ENCODE data around the gene NR1I3.
A peak's percentile ranks its signal among the peaks of the same experiment; 100 is the strongest.
"Not testable (repeated sequence)": the region's sequence is repeated elsewhere in the genome, so short reads cannot be mapped to it uniquely, and the experiment has no call there.

NR1I3 gene

DNA sequence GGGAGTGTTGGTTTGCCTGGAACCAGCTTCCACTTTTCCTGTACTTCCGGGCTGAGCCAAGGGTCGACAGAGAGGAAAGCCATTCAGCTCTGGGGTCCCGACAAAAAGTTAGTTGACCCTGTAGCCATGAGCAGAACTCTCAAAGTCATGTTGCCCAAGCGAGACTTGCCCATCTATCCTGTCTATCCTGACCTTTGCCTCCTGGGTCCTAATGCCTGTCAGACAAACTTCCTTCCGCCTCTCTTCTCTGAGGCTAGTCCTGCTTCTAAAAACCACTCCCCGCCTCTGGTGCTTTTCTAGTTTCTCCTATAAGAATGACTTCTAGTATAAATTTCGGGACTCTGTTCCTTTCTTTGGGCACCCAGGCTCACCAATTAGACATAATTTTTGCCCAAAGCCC is 12.8 kb upstream of the NR1I3 start:
- no peak for DNase-seq (ENCODE audit: low spot score)

- not testable (repeated sequence) for DNase-seq (ENCODE audit: low spot score)
Observed at GRCh38 chr1:161250100-161250499, 12.1 kb upstream of the NR1I3 start.

- no peak for DNase-seq (ENCODE audit: low spot score)
Observed at GRCh38 chr1:161244888-161245287, 6.9 kb upstream of the NR1I3 start.

DNA sequence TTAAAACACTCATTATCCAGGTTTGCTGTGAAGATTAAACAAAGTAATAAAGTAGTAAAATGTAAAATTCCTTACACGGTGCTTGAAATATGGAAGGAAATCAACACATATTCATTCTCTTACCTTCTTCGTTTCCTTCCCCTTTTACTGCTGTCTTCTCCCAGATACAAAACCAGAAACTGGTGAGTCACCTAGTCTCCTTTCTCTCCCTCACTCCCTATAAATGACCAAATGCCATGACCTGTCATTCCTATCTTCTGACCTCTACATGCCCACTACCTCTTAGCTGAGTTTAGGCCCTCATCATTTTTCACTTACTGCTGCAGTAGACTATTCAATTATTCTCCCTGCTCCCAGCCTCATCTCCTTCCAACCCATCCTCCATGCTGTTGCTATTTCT is 4.3 kb upstream of the NR1I3 start:
- no peak for DNase-seq (ENCODE audit: low spot score)

- DNase-seq (ENCODE audit: low spot score) = no peak
Observed at GRCh38 chr1:161241682-161242081, 3.7 kb upstream of the NR1I3 start.

DNA sequence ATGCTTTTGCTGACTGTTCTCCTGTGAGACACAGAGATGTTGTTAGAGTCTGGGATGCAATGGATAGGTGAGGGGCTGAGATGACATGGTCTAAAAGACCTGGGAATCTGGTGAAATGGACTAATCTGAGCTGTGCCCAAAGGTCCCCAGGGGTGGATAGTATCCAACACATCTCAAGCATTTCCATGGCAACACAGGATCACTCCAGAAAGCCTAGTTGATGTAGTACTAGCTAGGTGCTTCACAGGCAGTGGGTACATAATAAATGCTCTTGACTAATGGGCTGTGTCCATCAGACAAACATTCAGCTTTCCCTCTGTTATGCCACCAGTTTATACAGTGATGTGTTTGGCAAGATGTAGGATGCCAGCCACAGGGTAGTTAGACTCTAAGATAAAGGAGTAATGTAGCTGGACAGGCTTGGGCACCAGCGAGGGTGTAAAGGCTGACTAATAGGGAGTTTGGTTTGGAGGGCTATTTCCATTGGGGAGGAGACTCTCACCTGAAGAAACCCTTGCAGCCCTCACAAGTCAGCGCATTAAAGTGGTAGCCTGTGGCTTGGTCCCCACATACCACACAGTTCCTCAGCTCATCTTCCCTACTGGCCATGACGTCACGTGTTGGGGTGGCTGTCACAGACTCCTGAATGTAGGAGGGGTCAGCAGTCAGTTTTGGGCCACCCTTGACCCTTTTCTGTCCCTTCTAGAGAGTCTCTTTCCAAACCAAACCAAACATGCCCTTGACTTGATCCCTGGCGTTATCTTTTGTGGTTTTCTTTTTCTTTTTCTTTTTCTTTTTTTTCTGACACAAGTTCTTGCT is 1.8 kb downstream of the NR1I3 start:
- no peak for DNase-seq (ENCODE audit: low spot score)

- no peak for DNase-seq (ENCODE audit: low spot score)
Observed at GRCh38 chr1:161233102-161233501, 4.9 kb downstream of the NR1I3 start.

- no peak for DNase-seq (ENCODE audit: low spot score)
Observed at GRCh38 chr1:161230762-161231161, 7.2 kb downstream of the NR1I3 start.

DNA sequence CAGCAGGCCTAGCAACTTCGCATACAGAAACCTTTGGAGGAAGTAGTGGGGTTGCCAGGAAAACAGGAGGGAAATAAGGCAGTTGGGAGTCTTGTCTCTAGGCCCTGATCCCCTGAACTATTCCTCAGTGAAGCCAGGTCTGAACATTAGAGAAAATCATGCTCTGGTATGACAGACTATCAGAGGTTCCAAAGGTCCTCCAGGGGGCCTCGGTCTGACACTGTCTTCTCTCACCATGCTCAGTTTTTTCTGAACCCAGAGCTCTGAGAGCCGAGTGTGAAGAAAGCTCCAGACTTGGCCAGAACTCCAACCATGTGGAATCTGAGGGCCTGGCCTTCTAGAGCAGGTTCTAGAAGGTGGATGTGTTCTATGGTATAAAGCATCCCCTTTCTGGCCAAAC is 8.1 kb downstream of the NR1I3 start:
- no peak for DNase-seq (ENCODE audit: low spot score)

- no peak for DNase-seq (ENCODE audit: low spot score)
Observed at GRCh38 chr1:161228032-161228431, 10.0 kb downstream of the NR1I3 start.

- DNase-seq (ENCODE audit: low spot score) = peak; percentile 86
Observed at GRCh38 chr1:161227196-161227871, 10.7 kb downstream of the NR1I3 start.

DNA sequence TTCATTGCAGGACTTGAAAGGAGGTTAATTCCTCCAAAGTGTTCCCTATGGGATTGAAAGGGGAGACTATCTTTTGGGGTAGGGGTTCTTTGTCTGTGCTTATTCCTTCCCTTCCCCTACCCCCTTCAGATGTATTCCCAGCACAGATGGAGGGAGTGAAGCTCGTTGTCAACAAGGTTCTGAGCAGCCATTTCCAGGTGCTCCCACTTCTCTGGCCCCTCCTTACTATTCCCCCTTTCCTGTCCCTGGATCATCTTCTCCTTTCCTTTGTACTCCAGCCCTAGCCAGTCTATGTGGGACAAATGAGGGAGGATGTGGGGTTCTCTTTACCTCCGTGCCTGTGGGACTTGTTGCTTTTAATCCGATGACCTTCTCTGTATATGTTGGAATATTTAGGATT is 11.2 kb downstream of the NR1I3 start:
- DNase-seq (ENCODE audit: low spot score) = no peak

GRCh38 chr1:161226320-161226711 is 11.7 kb downstream of the NR1I3 start:
- no peak for DNase-seq (ENCODE audit: low spot score)

DNA sequence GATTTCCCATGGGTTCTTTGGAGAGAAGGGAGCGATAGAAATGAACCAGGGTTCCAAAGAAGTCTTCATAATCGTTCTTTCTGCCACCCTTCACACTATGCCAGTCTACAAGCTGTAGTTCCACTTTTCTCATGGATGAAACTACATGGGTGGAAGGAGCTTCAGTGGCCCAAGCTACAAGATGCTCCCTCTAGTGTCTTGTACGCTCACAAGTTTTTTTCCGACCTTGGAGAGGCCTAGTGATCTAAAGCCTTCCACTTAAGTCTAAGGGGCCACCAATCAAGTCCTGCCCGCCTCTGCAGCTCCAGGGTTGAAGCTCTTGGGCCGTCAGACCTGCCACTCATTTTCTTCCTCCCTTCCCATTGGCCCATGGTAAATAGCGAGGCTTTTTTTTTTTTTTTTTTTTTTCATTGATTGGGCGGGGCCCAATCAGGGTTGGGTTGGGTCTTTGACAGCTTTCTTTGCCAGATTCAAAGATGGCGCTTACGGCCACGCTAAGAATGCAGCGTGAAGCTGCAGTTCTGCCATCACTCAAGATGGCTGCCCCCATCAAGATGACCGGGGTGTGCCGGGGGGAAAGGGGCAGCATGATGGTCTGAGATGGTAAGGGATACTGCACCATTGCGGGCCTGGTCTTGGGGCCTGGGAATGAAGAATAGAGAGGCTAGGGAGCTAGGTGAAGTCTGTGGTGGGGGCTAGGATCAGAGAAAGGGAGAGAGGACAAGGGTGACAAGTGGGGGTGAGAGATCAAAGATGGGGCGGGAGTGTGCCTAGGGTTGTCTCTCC is 12.3 kb downstream of the NR1I3 start, which contains the start of gene TOMM40L:
Gene TOMM40L (plus strand): TSS at position 527 of the 786 bp plus-strand sequence. CDS start 430 bp downstream, outside the sequence.
- DNase-seq (ENCODE audit: low spot score) = peak; percentile 95

DNA sequence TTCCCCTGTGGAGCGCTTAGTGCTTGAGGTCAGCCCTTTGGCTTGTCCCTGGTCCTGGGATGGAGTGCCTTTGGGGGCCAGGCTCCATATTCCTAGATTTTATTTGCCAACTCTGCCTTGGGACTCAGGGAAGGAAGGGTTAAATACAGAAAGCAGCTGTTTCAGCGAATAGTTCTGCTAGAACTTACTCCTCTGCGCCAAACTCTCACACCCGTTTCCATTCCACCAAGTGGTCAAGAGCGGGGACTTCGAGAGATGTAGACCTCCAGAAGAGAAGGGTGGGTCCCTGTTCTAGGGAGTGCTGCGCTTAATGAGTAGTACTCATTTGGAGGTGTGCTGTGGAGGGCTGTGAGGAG is 12.8 kb downstream of the NR1I3 start:
- no peak for DNase-seq (ENCODE audit: low spot score)

- DNase-seq (ENCODE audit: low spot score) = not testable (repeated sequence)
Observed at GRCh38 chr1:161224695-161225087, 13.3 kb downstream of the NR1I3 start.

DNA sequence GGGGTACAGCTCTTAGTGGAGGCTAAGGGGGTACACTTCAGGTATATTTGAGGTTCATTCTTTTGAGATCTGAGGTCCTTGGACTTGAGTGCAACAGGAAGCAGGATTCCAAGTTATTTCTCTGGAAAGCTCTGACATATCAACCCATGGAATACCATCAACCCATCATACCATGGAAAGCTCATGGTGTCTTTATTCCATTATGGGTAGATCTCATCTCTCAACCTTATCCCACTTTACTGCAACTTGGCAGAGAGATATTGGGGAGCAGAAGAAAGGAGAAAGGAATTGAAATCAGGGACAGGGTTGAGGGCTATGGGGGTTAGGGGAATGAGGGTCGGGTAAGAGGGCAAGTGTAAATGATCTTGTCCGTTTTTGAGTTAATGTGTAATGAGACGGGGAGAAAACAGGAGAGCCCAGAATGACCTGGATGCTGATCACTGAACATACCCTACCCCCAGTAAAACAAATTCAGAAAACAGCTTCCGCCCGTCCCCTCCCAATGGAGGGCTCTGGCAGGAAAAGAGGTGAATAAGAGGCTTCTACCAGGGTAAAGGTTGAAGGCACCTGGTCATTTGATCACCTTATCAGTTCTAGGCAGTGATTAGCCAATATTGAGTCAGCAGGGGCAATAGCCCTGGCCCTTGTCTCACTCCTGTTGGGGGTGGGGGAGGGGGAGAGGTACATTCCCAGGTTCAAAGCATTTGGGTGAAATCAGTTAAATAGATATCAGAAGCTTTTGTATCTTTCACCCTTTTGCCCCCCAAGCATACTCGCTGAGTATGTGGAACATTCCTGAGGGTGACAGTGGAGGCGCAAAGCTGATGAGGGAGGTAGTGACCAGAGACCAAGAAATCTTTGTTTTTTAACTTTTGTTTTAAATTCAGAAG is 14.0 kb downstream of the NR1I3 start:
- no peak for DNase-seq (ENCODE audit: low spot score)

DNA sequence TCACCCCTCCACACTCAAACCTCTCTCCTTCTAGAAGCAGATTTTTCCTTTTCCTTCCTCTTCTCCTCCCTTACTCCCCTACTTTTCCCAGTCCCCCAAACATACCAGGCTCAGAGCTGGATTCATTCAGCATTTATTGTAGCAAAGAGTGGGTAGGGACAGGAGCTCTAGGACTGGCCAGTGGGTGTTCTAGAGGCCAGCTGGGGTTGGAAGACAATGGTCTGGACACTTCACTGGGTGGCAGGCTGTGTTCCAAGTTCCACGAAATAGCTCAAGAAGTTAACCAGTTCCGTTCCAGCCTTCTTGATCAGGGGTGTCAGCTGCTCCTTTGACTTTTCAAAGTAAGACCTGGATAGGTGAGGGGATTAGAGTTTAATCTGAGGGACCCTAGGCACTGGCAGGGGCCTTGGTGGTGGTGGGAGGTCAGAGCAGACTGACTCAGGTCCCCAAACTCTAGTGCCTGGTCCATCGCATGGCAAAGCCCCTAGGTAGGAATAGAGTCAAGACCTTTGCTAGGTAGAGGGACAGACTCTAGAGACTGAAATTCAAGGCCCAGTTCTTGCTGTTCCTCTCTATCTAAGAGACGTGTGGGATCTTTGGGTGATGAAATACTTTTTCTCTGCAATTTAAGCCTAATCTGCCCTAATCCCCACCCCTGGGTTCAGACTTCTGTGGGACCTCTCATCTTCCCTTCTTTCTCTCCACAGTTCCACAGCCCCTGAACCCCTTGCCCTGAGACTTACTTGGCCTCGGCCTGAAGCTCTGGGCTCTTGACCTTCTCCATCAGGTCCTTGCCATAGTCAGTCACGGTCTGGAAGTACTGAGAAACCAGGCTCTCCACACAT is 15.6 kb downstream of the NR1I3 start:
- DNase-seq (ENCODE audit: low spot score) = no peak

DNA sequence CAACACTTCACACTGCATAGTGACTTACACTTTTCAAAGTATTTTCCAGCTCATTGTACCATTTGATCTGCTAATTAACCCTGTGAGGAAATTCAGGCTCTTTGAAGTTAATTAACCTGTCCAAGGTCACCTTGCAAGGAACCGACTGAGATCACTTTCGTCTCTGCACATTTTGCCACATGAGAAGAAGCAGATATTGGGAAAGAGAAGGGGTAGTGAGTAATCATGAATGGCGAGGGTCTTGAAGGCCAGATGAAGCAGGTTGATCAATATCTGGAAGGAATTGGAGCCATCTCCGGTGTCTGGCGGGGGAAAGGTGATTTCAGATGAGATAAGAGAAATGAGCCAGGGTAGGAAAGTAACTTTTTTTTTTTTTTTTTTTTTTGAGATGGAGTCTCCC is 18.0 kb downstream of the NR1I3 start:
- no peak for DNase-seq (ENCODE audit: low spot score)

DNA sequence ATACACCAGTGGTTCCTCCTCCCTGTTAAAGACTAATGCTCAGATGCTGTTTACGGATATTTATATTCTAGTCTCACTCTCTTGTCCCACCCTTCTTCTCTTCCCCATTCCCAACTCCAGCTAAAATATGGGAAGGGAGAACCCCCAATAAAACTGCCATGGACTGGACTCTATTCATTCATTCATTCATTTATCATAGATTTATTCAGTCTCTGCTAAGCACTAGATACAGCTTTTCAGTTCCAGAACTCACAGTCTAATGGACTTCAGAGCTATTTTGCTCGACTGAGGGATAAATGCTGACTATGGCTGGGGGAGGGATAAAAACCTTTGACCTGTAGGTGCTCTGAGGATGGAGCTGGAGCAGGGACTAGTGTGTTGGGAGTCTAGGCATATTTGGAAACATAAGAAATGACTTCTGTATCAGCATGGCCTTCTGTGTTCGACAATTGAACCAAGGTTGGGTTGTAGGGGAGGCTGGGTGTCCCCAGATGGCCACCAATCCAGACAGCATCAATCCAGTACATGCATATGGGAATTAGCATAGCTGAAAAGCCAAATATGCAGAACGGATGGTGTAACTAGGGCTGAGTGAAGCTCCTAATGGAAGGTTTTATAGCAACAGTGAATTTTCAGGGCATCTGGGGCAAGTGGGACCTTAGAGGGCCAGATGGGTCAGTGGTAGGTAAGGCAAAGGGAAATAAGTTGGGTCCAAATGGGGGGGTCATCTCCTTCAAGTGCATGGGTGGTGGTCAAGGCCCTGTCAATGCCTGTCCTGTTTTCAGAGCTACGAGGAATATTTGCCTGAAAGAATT is 18.7 kb downstream of the NR1I3 start:
- DNase-seq (ENCODE audit: low spot score) = no peak
